IMR-90 (cell line): Measurements from ENCODE around the gene TTC16. TPM values are rescaled to one million over a fixed set of nuclear protein-coding genes. Genes with fewer than 3 reads are reported as not detected.

Experiments
- ATAC-seq: fragments of 200-7000 bp; cut with Tn5 transposase; 2 replicates; pipeline ENCODE4 v1.9.1; 2020; ENCODE audit warnings: low read depth, mild to moderate bottlenecking, moderate library complexity
- BruUV-seq: library from RNA; stranded (reverse); fragments of 400-500 nt; replicated peaks from 2 replicates; lab custom pipeline; 2021; lab: Mats Ljungman, UMichigan
- CTCF ChIA-PET: fragments of 300-600 bp; formaldehyde crosslinking; extraction: SDS; loops from one replicate; lab custom pipeline; 2021; ENCODE audit warnings: antibody characterized with exemption; lab: Yijun Ruan, JAX
- POLR2A ChIA-PET: fragments of 300-600 bp; sonication (Branson Sonifier 250); formaldehyde crosslinking; loops from one replicate; lab custom pipeline; 2022; ENCODE audit warnings: antibody characterized with exemption; ENCODE audit not compliant: unreplicated experiment; lab: Charles Lee
- DNase-seq: peaks from one replicate; pipeline ENCODE4 v3.0.0; 2013
- H2AFZ ChIP-seq: replicated peaks from 2 replicates; pipeline ENCODE3; 2013; ENCODE audit warnings: low read length, mild to moderate bottlenecking; ENCODE audit not compliant: poor library complexity
- H2AK5ac ChIP-seq: 2 replicates; pipeline ENCODE4 v1.6.1; 2013; ENCODE audit warnings: low read depth, low read length, inconsistent platforms
- H2AK9ac ChIP-seq: replicated peaks from 2 replicates; pipeline ENCODE3; 2013; ENCODE audit warnings: mild to moderate bottlenecking, low read depth, low read length, moderate library complexity; ENCODE audit not compliant: poor library complexity
- H2BK120ac ChIP-seq: 2 replicates; pipeline ENCODE4 v1.6.1; 2013; ENCODE audit warnings: low read depth, low read length, inconsistent platforms
- H2BK15ac ChIP-seq: 3 replicates; pipeline ENCODE4 v1.6.1; 2013; ENCODE audit warnings: low read depth, low read length, inconsistent platforms
- H2BK20ac ChIP-seq: 2 replicates; pipeline ENCODE4 v1.6.1; 2013; ENCODE audit warnings: low read depth, mild to moderate bottlenecking, inconsistent platforms, low read length, moderate library complexity
- H2BK5ac ChIP-seq: 2 replicates; pipeline ENCODE4 v1.6.1; 2013; ENCODE audit warnings: mild to moderate bottlenecking, low read depth, low read length, inconsistent platforms; ENCODE audit not compliant: poor library complexity, severe bottlenecking
- H3K14ac ChIP-seq: replicated peaks from 2 replicates; pipeline ENCODE4 v1.6.1; 2013; ENCODE audit warnings: low read depth, low read length, inconsistent platforms
- H3K18ac ChIP-seq: 2 replicates; pipeline ENCODE4 v1.6.1; 2013; ENCODE audit warnings: low read depth, low read length, control low read depth
- H3K23ac ChIP-seq: 2 replicates; pipeline ENCODE4 v1.6.1; 2013; ENCODE audit warnings: low read depth, low read length, inconsistent platforms
- H3K27ac ChIP-seq: 2 replicates; pipeline ENCODE4 v1.5.1; 2013; ENCODE audit warnings: mild to moderate bottlenecking, control low read depth, low read length; ENCODE audit not compliant: insufficient read depth
- H3K27me3 ChIP-seq: 2 replicates; pipeline ENCODE4 v1.6.1; 2013; ENCODE audit warnings: low read length; ENCODE audit not compliant: control insufficient read depth, insufficient read depth
- H3K36me3 ChIP-seq: 2 replicates; pipeline ENCODE4 v1.6.1; 2013; ENCODE audit warnings: low read length, mixed read lengths; ENCODE audit not compliant: control insufficient read depth, insufficient read depth
- H3K4ac ChIP-seq: 2 replicates; pipeline ENCODE4 v1.6.1; 2013; ENCODE audit warnings: low read depth, low read length, inconsistent platforms
- H3K4me1 ChIP-seq: 2 replicates; pipeline ENCODE4 v1.6.1; 2013; ENCODE audit warnings: low read length, mixed read lengths; ENCODE audit not compliant: control insufficient read depth, insufficient read depth
- H3K4me2 ChIP-seq: 2 replicates; pipeline ENCODE4 v1.6.1; 2013; ENCODE audit warnings: low read depth, mild to moderate bottlenecking, control low read depth, low read length, moderate library complexity
- H3K4me3 ChIP-seq: 2 replicates; pipeline ENCODE4 v1.5.1; 2013; ENCODE audit warnings: low read depth, mild to moderate bottlenecking, control low read depth, low read length, moderate library complexity; ENCODE audit not compliant: insufficient read depth
- H3K56ac ChIP-seq: 2 replicates; pipeline ENCODE4 v1.6.1; 2013; ENCODE audit warnings: low read length, inconsistent platforms; ENCODE audit not compliant: insufficient read depth; ENCODE audit errors: extremely low read depth
- H3K79me1 ChIP-seq, 2 experiments: 2 replicates each; pipeline ENCODE4 v1.6.1; 2013; ENCODE audit warnings: low read length in 2 of 2, inconsistent platforms in 1 of 2, low read depth in 1 of 2
- H3K9ac ChIP-seq: 2 replicates; pipeline ENCODE4 v1.6.1; 2013; ENCODE audit warnings: low read depth, low read length, control low read depth
- H3K9me1 ChIP-seq: 2 replicates; pipeline ENCODE4 v1.6.1; 2013; ENCODE audit warnings: low read length, inconsistent platforms; ENCODE audit not compliant: insufficient read depth
- H3K9me3 ChIP-seq: 2 replicates; pipeline ENCODE4 v1.6.1; 2013; ENCODE audit warnings: low read length; ENCODE audit not compliant: control insufficient read depth, insufficient read depth
- H4K20me1 ChIP-seq: 2 replicates; pipeline ENCODE4 v1.6.1; 2013; ENCODE audit warnings: low read length, inconsistent platforms; ENCODE audit not compliant: insufficient read depth
- H4K5ac ChIP-seq: 2 replicates; pipeline ENCODE4 v1.6.1; 2013; ENCODE audit warnings: mild to moderate bottlenecking, low read depth, low read length, control low read depth
- H4K8ac ChIP-seq, 2 experiments: 2 replicates each; pipeline ENCODE4 v1.6.1; 2013; ENCODE audit warnings: low read depth in 2 of 2, low read length in 2 of 2, control low read depth in 1 of 2, inconsistent platforms in 1 of 2
- H4K91ac ChIP-seq: 2 replicates; pipeline ENCODE4 v1.6.1; 2013; ENCODE audit warnings: low read depth, low read length, inconsistent platforms; ENCODE audit not compliant: insufficient read depth
- BHLHE40 ChIP-seq: fragments of 150-350 bp; IDR thresholded peaks from 2 replicates; pipeline ENCODE4 v1.6.1; 2016; ENCODE audit warnings: mild to moderate bottlenecking, low read depth, low read length
- CEBPB ChIP-seq: IDR thresholded peaks from 2 replicates; pipeline ENCODE4 v1.6.1; 2012; ENCODE audit warnings: low read depth, low read length, improper control_type of control experiment
- CHD1 ChIP-seq: IDR thresholded peaks from 2 replicates; pipeline ENCODE4 v1.6.1; 2012; ENCODE audit warnings: low read depth, low read length, improper control_type of control experiment
- FOS ChIP-seq: fragments of 150-350 bp; IDR thresholded peaks from 2 replicates; pipeline ENCODE4 v1.6.1; 2016; ENCODE audit warnings: low read depth, low read length
- MAFK ChIP-seq: IDR thresholded peaks from 2 replicates; pipeline ENCODE4 v1.6.1; 2012; ENCODE audit warnings: low read depth, low read length, improper control_type of control experiment
- MAZ ChIP-seq: IDR thresholded peaks from 2 replicates; pipeline ENCODE4 v1.6.1; 2012; ENCODE audit warnings: low read depth, mild to moderate bottlenecking, low read length, improper control_type of control experiment, moderate library complexity, borderline replicate concordance
- MXI1 ChIP-seq: IDR thresholded peaks from 2 replicates; pipeline ENCODE4 v1.6.1; 2012; ENCODE audit warnings: low read depth, mild to moderate bottlenecking, low read length, moderate library complexity, borderline replicate concordance
- NFE2L2 ChIP-seq: fragments of 150-350 bp; IDR thresholded peaks from 2 replicates; pipeline ENCODE4 v1.6.1; 2016; ENCODE audit warnings: low read depth, mild to moderate bottlenecking, low read length
- POLR2A ChIP-seq: IDR thresholded peaks from 2 replicates; pipeline ENCODE4 v1.6.1; 2012; ENCODE audit warnings: mild to moderate bottlenecking, low read depth, low read length
- RAD21 ChIP-seq: IDR thresholded peaks from 2 replicates; pipeline ENCODE4 v1.6.1; 2012; ENCODE audit warnings: low read length, improper control_type of control experiment
- RCOR1 ChIP-seq: IDR thresholded peaks from 2 replicates; pipeline ENCODE4 v1.6.1; 2012; ENCODE audit warnings: mild to moderate bottlenecking, low read length, improper control_type of control experiment; ENCODE audit not compliant: insufficient replicate concordance
- RFX5 ChIP-seq: IDR thresholded peaks from 2 replicates; pipeline ENCODE4 v1.8.0; 2012; ENCODE audit warnings: low read depth, mild to moderate bottlenecking, low read length, moderate library complexity
- SMC3 ChIP-seq: fragments of 150-350 bp; IDR thresholded peaks from 2 replicates; pipeline ENCODE4 v1.6.1; 2016; ENCODE audit warnings: low read depth, mild to moderate bottlenecking, antibody characterized with exemption, low read length, moderate library complexity
- WGBS, 2 experiments: methylation state at CpG; one replicate each; pipeline versions ENCODE4 v1.1.5 to v1.1.7; 2013; ENCODE audit warnings: missing lambda C conversion rate in 2 of 2; ENCODE audit not compliant: insufficient read length in 1 of 2; ENCODE audit errors: extremely low coverage in 2 of 2; 5-methylcytosine and 5-hydroxymethylcytosine counted together
- dilution Hi-C: fragments of 300-500 bp; cut with HindIII; formaldehyde crosslinking; loops from one replicate; pipeline ENCODE4 v1.14.3; 2018; ENCODE audit warnings: low sequenced_read_pairs; ENCODE audit not compliant: unreplicated experiment
- in situ Hi-C: fragments of 300-500 bp; cut with MboI; formaldehyde crosslinking; loops from 3 replicates; pipeline ENCODE4 v1.14.3; 2019; ENCODE audit warnings: low sequenced_read_pairs, inconsistent platforms, mixed read lengths
- intact Hi-C: fragments of 100-400 bp; cut with micrococcal nuclease; formaldehyde crosslinking; loops from 2 replicates; pipeline ENCODE4 v1.10.0; 2022
- polyA plus RNA-seq, 3 experiments: library from polyadenylated mRNA; depleted of rRNA; stranded (reverse); fragments of >200 nt; gene quantifications; 2 replicates each; pipeline ENCODE4 v1.2.3, GENCODE V29; 2012; ENCODE audit warnings: low replicate concordance in 1 of 3
- total RNA-seq: library from RNA; depleted of rRNA; stranded (reverse); fragments of >200 nt; gene quantifications from 2 replicates; pipeline ENCODE4 v1.2.3, GENCODE V29; 2012
- TF ChIP-seq, protein P1 (sequence below): fragments of 150-350 bp; IDR thresholded peaks from 2 replicates; pipeline ENCODE4 v1.6.1; 2016; ENCODE audit warnings: low read depth, mild to moderate bottlenecking, low read length, moderate library complexity, borderline replicate concordance
- TF ChIP-seq, protein P2 (sequence below): conservative IDR thresholded peaks from 2 replicates; pipeline ENCODE4 v1.5.1; 2012; ENCODE audit warnings: mild to moderate bottlenecking, low read depth, low read length, improper control_type of control experiment
- TF ChIP-seq, protein P3 (sequence below): fragments of 150-350 bp; IDR thresholded peaks from 2 replicates; pipeline ENCODE4 v1.6.1; 2017; ENCODE audit warnings: mild to moderate bottlenecking, antibody characterized with exemption, low read length, low read depth

The TTC16 gene
- total and polyA plus RNA-seq, 2 of the 4 experiments (the other 2 are of a cell fraction), result 0.02 TPM; not detected in 1

DNA sequence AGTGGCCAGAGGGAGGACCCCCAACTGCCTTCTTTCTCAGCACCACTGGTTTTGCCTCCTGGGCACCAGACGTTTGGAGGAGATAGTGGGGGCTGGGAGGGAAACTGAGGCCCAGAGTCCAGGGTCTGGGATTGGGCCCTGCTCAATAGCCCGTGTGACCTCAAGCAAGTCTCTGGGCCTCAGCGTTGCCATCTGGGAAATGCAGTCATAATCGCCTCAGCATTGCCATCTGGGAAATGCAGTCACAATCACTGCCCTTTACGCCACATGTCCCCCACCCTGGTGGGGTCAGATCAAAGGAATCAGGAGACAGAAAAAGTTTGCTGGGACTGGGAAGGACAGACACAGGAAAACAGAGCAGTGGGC is 61.0 kb downstream of the TTC16 start:
- no peaks in the 10 kb centered on the region for H3K9me1 ChIP-seq
- H3K4me1 ChIP-seq, result no peaks in the 10 kb centered on the region
- peaks cover 11% of the 10 kb centered on the region for H3K27me3 ChIP-seq
- POLR2A ChIA-PET, result no interaction called here
- ATAC-seq (no peak), DNase-seq (no peak)
- no peak overlapping the region for H3K56ac ChIP-seq
- no peak overlapping the region for H3K23ac ChIP-seq
- H3K4ac ChIP-seq, result no peak overlapping the region
- no peak overlapping the region for H4K5ac ChIP-seq
- H3K14ac ChIP-seq, result no peak overlapping the region
- H3K4me2 ChIP-seq, result no peak overlapping the region
- no peak overlapping the region for H4K91ac ChIP-seq
- TF ChIP-seq POLR2A, result no peak
- TF ChIP-seq MAZ, result no peak
- no peak for TF ChIP-seq SMC3
- TF ChIP-seq MAFK, result no peak
- no peak for TF ChIP-seq BHLHE40
- TF ChIP-seq CHD1, result no peak
- TF ChIP-seq FOS, result no peak
- no peak for TF ChIP-seq CEBPB
- TF ChIP-seq RCOR1, result no peak
- TF ChIP-seq, protein P1, sequence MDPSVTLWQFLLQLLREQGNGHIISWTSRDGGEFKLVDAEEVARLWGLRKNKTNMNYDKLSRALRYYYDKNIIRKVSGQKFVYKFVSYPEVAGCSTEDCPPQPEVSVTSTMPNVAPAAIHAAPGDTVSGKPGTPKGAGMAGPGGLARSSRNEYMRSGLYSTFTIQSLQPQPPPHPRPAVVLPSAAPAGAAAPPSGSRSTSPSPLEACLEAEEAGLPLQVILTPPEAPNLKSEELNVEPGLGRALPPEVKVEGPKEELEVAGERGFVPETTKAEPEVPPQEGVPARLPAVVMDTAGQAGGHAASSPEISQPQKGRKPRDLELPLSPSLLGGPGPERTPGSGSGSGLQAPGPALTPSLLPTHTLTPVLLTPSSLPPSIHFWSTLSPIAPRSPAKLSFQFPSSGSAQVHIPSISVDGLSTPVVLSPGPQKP, result no peak
- TF ChIP-seq NFE2L2, result no peak
- TF ChIP-seq RFX5, result no peak
- TF ChIP-seq, protein P2, sequence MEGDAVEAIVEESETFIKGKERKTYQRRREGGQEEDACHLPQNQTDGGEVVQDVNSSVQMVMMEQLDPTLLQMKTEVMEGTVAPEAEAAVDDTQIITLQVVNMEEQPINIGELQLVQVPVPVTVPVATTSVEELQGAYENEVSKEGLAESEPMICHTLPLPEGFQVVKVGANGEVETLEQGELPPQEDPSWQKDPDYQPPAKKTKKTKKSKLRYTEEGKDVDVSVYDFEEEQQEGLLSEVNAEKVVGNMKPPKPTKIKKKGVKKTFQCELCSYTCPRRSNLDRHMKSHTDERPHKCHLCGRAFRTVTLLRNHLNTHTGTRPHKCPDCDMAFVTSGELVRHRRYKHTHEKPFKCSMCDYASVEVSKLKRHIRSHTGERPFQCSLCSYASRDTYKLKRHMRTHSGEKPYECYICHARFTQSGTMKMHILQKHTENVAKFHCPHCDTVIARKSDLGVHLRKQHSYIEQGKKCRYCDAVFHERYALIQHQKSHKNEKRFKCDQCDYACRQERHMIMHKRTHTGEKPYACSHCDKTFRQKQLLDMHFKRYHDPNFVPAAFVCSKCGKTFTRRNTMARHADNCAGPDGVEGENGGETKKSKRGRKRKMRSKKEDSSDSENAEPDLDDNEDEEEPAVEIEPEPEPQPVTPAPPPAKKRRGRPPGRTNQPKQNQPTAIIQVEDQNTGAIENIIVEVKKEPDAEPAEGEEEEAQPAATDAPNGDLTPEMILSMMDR, result no peak
- TF ChIP-seq RAD21, result no peak
- TF ChIP-seq MXI1, result no peak
- TF ChIP-seq, protein P3, sequence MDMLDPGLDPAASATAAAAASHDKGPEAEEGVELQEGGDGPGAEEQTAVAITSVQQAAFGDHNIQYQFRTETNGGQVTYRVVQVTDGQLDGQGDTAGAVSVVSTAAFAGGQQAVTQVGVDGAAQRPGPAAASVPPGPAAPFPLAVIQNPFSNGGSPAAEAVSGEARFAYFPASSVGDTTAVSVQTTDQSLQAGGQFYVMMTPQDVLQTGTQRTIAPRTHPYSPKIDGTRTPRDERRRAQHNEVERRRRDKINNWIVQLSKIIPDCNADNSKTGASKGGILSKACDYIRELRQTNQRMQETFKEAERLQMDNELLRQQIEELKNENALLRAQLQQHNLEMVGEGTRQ, result no peak
- CTCF ChIA-PET, result interaction anchor here (0.8 kb wide), 1 partner anchor 8 kb away, joined by 3 read pairs; no protein-coding TSS in a partner anchor
- no peak overlapping the region for H2BK15ac ChIP-seq
- no peak overlapping the region for H2BK120ac ChIP-seq
- BruUV-seq, result no TSS peak
- H2BK20ac ChIP-seq, result no peak overlapping the region
- no peak overlapping the region for H3K4me3 ChIP-seq
- H4K20me1 ChIP-seq, result no peaks in the 10 kb centered on the region
- 61% methylated on average over 2 of the region's 5 CpGs; no CpG with 5 or more reads in 1 of the 2 experiments for WGBS, 2 experiments
- no peaks in the 10 kb centered on the region for H3K9me3 ChIP-seq
- no peak overlapping the region for H3K18ac ChIP-seq
- no peak overlapping the region for H2BK5ac ChIP-seq
- no peak overlapping the region for H4K8ac ChIP-seq
- no peaks in the 10 kb centered on the region for H3K79me1 ChIP-seq
- no peak overlapping the region for H3K9ac ChIP-seq
- no peaks in the 10 kb centered on the region for H3K36me3 ChIP-seq
- H2AK5ac ChIP-seq, result no peak overlapping the region
- H2AK9ac ChIP-seq, result no peak overlapping the region
- no peak overlapping the region for H2AFZ ChIP-seq
- intact Hi-C loops (no loop called here), in situ Hi-C loops (no loop called here), dilution Hi-C loops (no loop called here)
- no peak overlapping the region for H3K27ac ChIP-seq
